GM10248 (cell line): ENCODE data around the gene FAP.

Experiments used
- CTCF ChIA-PET: fragments of 300-600 bp; sonication (Branson Sonifier 250); formaldehyde crosslinking; extraction: SDS; loops from one replicate; lab custom pipeline; 2021; ENCODE audit warnings: antibody characterized with exemption; lab: Yijun Ruan, JAX
- POLR2A ChIA-PET: fragments of 350-650 bp; sonication (Branson Sonifier 250); formaldehyde crosslinking; extraction: SDS; loops from one replicate; lab custom pipeline; 2020; ENCODE audit warnings: antibody characterized with exemption; lab: Yijun Ruan, JAX
- DNase-seq: peaks from one replicate; pipeline ENCODE4 v3.0.0; 2012; ENCODE audit errors: extremely low spot score
- TF ChIP-seq, protein P1 (sequence below): IDR thresholded peaks from 2 replicates; pipeline ENCODE4 v1.5.1; 2012; ENCODE audit warnings: mild to moderate bottlenecking, low read depth; ENCODE audit errors: extremely low read depth, missing control alignments, control extremely low read depth

FAP gene

DNA sequence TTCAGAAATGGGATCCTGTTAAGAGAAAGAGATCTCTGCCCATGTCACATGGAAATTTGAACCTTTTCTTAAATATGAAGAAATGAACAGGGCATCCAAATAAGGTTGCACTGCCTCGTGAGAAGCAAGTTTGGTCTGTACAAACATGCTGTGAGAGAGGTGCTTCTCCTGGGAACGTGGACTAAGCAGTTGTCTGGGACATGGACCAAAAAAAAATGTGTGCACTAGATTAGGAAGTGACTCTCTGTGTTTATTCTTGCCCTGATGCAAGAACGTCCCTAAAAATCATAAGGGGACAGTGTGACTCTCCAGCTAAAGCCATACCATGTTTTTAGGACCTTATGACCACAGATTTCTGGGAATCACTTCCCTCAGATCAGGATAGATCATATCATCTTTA is 67.5 kb downstream of the FAP start:
- ChIA-PET POLR2A (no interaction called here), CTCF (interaction anchor here (1.0 to 2.2 kb wide), 4 partner anchors 9 to 45 kb away, joined by 3 to 9 read pairs (median 4); no protein-coding TSS in a partner anchor)
- TF ChIP-seq, protein P1, sequence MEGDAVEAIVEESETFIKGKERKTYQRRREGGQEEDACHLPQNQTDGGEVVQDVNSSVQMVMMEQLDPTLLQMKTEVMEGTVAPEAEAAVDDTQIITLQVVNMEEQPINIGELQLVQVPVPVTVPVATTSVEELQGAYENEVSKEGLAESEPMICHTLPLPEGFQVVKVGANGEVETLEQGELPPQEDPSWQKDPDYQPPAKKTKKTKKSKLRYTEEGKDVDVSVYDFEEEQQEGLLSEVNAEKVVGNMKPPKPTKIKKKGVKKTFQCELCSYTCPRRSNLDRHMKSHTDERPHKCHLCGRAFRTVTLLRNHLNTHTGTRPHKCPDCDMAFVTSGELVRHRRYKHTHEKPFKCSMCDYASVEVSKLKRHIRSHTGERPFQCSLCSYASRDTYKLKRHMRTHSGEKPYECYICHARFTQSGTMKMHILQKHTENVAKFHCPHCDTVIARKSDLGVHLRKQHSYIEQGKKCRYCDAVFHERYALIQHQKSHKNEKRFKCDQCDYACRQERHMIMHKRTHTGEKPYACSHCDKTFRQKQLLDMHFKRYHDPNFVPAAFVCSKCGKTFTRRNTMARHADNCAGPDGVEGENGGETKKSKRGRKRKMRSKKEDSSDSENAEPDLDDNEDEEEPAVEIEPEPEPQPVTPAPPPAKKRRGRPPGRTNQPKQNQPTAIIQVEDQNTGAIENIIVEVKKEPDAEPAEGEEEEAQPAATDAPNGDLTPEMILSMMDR, result no peak
- DNase-seq, result no peak

DNA sequence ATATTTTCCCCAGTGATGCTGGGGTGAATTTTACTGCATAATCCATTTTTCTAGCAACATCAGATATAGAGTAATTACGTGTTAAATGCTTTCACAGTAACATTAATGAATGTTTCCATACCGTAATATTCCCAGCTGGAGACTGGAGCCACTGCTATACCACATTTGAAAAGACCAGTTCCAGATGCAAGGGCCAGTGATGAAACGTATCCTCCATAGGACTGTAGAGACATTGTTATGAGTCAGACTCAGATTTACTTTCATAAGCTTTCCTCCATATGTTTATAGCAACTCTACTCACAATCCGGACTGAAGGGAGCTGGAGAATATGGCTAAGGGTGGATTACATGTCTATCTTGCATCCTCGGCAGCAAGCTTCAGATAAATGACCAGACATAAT is 68.5 kb downstream of the FAP start:
- TF ChIP-seq, protein P1, result no peak
- ChIA-PET CTCF (interaction anchor here (1.1 to 2.2 kb wide), 2 partner anchors 8 to 21 kb away, joined by 3 to 9 read pairs; no protein-coding TSS in a partner anchor), POLR2A (no interaction called here)
- DNase-seq, result no peak

DNA sequence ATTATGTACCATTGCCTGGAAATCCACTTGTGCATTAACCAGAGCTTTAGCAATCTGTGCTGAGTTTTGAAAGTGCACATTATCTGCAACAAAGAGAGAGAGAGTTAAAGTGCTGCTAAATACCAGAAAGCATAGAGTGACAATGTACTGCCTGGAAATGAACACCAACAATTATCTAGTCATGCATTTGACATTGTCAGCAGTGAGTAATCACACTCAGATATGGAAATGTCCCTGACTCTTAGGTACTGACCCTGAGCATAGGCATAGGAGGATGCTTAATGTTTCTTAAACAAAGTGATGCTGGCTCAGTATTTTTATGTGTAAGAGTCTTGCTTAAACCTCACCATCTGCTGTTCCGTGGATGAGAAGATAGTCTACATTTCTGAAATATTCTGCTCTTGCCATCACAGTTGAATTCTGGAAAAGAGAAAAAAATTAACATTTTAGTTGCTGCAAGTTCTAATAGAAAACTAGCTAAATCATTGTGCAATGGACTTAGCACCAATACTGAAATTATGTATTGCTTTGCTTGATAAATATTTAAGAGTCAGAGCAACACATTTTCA is 70.4 kb downstream of the FAP start:
- no peak for DNase-seq
- CTCF ChIA-PET, result interaction anchor here (2.3 to 2.8 kb wide), 2 partner anchors 13 to 17 kb away, joined by 7 to 13 read pairs; no protein-coding TSS in a partner anchor
- TF ChIP-seq, protein P1, result no peak
- POLR2A ChIA-PET, result no interaction called here

DNA sequence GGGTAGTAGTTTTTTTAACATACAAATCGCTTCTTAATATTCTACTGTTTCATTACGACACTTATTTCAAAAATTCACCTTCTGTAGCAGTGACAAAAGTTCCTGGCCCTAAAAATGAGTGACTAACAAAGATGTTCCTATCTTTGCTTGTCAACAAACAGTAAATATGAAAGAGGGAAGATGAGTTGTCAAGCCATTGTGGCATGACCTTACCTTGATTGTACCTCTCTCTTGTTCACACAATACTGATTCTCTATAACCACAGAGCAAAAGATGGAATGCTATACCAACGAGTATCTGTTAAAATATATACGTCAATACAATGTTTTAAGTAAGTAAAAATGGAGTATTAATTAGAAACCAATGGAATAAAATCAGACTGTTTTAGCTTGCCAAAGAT is 76.5 kb downstream of the FAP start:
- CTCF ChIA-PET, result interaction anchor here (0.7 to 3.9 kb wide), 11 partner anchors 9 to 574 kb away, joined by 3 to 21 read pairs (median 4); partner anchors contain the start of gene GCG
- TF ChIP-seq, protein P1, result no peak
- POLR2A ChIA-PET, result no interaction called here

DNA sequence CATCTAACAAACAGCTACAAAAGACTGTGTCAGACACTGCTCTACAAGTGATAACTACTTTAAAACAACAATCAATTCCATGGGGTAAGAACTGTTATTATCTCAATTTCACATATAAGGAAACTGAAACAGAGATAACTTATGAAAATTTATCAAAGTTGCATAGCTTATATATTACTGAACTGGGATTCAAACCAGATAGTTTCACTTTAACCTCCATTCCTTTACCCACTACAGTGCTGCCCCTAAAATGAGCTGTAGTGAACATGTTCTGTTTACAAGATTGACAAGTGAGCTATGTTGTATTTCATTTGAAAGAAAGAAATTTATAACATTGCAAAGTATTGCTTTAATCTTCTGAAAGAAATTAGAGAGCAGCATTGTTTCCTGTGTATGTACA is 77.1 kb downstream of the FAP start:
- ChIA-PET POLR2A (no interaction called here), CTCF (interaction anchor here (0.7 to 3.9 kb wide), 11 partner anchors 9 to 574 kb away, joined by 3 to 21 read pairs (median 4); partner anchors contain the start of gene GCG)
- TF ChIP-seq, protein P1, result no peak
- no peak for DNase-seq

More for the DNA sequence above, 76.5 kb downstream of the FAP start:
- DNase-seq, result no peak

DNA sequence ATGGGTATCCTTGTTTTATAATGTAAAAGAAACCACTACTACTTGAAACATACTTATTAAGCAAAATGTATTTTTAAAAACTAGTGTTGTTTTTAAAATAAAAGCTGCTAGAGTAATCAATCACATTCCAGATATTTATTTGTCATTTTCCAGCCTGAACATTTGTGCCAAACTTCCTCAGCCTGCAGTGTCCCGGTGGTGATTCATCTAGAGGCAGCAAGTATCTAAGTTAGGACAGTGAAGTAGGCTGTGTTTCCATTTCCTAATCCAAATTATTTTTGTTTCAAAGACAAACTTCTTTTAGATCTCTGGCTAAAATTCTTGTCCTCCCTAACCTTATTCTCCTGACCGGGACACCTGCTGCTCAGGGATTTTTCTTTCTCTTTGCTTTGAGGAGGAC is 78.4 kb downstream of the FAP start:
- TF ChIP-seq, protein P1, result no peak
- no peak for DNase-seq
- ChIA-PET POLR2A (no interaction called here), CTCF (interaction anchor here (3.1 to 3.9 kb wide), 2 partner anchors 9 to 12 kb away, joined by 14 to 21 read pairs; partner anchors contain the start of gene GCG)
